ENCODE data around the gene FMN1. TPM values are rescaled to one million over a fixed set of nuclear protein-coding genes. Genes with fewer than 3 reads are reported as not detected.

Gene FMN1
- polyA plus RNA-seq, 5 donors = 3.1 to 9.4 (median 6.8) TPM

GRCh38 chr15:32829436-32829835 is 365.1 kb downstream of the FMN1 start:
- DNase-seq = no peak

- no peak for DNase-seq
These were observed 365.9 kb downstream of the FMN1 start for GRCh38 chr15:32828507-32829186.

GRCh38 chr15:32826685-32827084 is 367.8 kb downstream of the FMN1 start:
- DNase-seq = no peak

GRCh38 chr15:32825219-32825618 is 369.3 kb downstream of the FMN1 start:
- DNase-seq = no peak

GRCh38 chr15:32824777-32825176 is 369.7 kb downstream of the FMN1 start:
- no peak for DNase-seq

- no peak for DNase-seq
These were observed 370.8 kb downstream of the FMN1 start for GRCh38 chr15:32823750-32824149.

GRCh38 chr15:32822739-32823138 is 371.8 kb downstream of the FMN1 start:
- DNase-seq = no peak

GRCh38 chr15:32819448-32819847 is 375.1 kb downstream of the FMN1 start:
- no peak for DNase-seq

GRCh38 chr15:32818758-32819447 is 375.6 kb downstream of the FMN1 start:
- no peak for DNase-seq

- DNase-seq = no peak
These were observed 376.9 kb downstream of the FMN1 start for GRCh38 chr15:32817577-32817976.

- DNase-seq = no peak
These were observed 387.2 kb downstream of the FMN1 start for GRCh38 chr15:32807331-32807730.

GRCh38 chr15:32803631-32804030 is 390.9 kb downstream of the FMN1 start:
- DNase-seq = no peak

- no peak for DNase-seq
These were observed 392.1 kb downstream of the FMN1 start for GRCh38 chr15:32802286-32802936.

- DNase-seq = no peak
These were observed 394.5 kb downstream of the FMN1 start for GRCh38 chr15:32799936-32800535.

GRCh38 chr15:32796856-32797255 is 397.7 kb downstream of the FMN1 start:
- no peak for DNase-seq

- no peak for DNase-seq
These were observed 399.5 kb downstream of the FMN1 start for GRCh38 chr15:32794973-32795372.

- DNase-seq = no peak
These were observed 402.1 kb downstream of the FMN1 start for GRCh38 chr15:32792436-32792835.

GRCh38 chr15:32790352-32790999 is 404.0 kb downstream of the FMN1 start:
- no peak for DNase-seq

- no peak for DNase-seq
These were observed 406.6 kb downstream of the FMN1 start for GRCh38 chr15:32787949-32788348.

GRCh38 chr15:32786906-32787305 is 407.6 kb downstream of the FMN1 start:
- no peak for DNase-seq

- no peak for DNase-seq
These were observed 409.9 kb downstream of the FMN1 start for GRCh38 chr15:32784581-32784980.

GRCh38 chr15:32781781-32782180 is 412.7 kb downstream of the FMN1 start:
- DNase-seq = no peak
